C4-2B (cell line): Measurements from ENCODE around the gene CC2D1A.
"Not testable (repeated sequence)": the region's sequence is repeated elsewhere in the genome, so short reads cannot be mapped to it uniquely, and the experiment has no call there.

Source experiments
- CTCF ChIP-seq: fragments of 450-650 bp; conservative IDR thresholded peaks from 2 replicates; pipeline ENCODE4 v1.5.1; 2017; ENCODE audit warnings: mild to moderate bottlenecking
- ZFX ChIP-seq: fragments of 450-650 bp; IDR thresholded peaks from 2 replicates; pipeline ENCODE4 v1.6.1; 2017

- not testable (repeated sequence) for TF ChIP-seq CTCF, ZFX
Measured at GRCh38 chr19:13967206-13967605, 61.2 kb downstream of the CC2D1A start.
